Activated CD8-positive, alpha-beta memory T cell treated with anti-CD3 and anti-CD28 coated beads, Interleukin-2, amount 10 ng/mL, durations not matched to agents 7 days and 5 days (primary cell): ENCODE results near the gene RORB. TPM values are rescaled to one million over a fixed set of nuclear protein-coding genes. Genes with fewer than 3 reads are reported as not detected.
"Not testable (repeated sequence)": the region's sequence is repeated elsewhere in the genome, so short reads cannot be mapped to it uniquely, and the experiment has no call there.

ENCODE experiments used
- ATAC-seq: fragments of 150-1000 bp; cut with Tn5 transposase; one replicate; pipeline ENCODE4 v1.10.0; 2021; ENCODE audit warnings: moderate library complexity
- CTCF ChIA-PET: fragments of 350-600 bp; sonication (Branson Sonifier 250); formaldehyde crosslinking; loops from one replicate; lab custom pipeline; 2021; ENCODE audit warnings: antibody characterized with exemption; lab: Charles Lee
- DNase-seq: peaks from one replicate; pipeline ENCODE4 v3.0.0-alpha.2; 2020
- H3K27ac Mint-ChIP-seq: one replicate; pipeline ENCODE4 v1.8.0; 2021; ENCODE audit warnings: mild to moderate bottlenecking, mixed read lengths
- H3K27me3 Mint-ChIP-seq: one replicate; pipeline ENCODE4 v1.8.0; 2021; ENCODE audit warnings: mixed read lengths
- H3K36me3 Mint-ChIP-seq: one replicate; pipeline ENCODE4 v1.8.0; 2021; ENCODE audit warnings: mild to moderate bottlenecking, mixed read lengths
- H3K4me1 Mint-ChIP-seq: one replicate; pipeline ENCODE4 v1.8.0; 2021; ENCODE audit warnings: mixed read lengths
- H3K4me3 Mint-ChIP-seq: one replicate; pipeline ENCODE4 v1.8.0; 2021; ENCODE audit warnings: mild to moderate bottlenecking, moderate library complexity, mixed read lengths
- H3K9me3 Mint-ChIP-seq: one replicate; pipeline ENCODE4 v1.8.0; 2022; ENCODE audit warnings: low read depth, mixed read lengths
- total RNA-seq, 2 experiments: library from RNA; stranded (reverse); gene quantifications; one replicate each; pipeline ENCODE4 v1.2.3, GENCODE V29; 2021

Gene RORB
- total RNA-seq, 2 experiments from 2014 or later, result 0.33 to 0.35 TPM

GRCh38 chr9:74527718-74528117 is 30.6 kb downstream of the RORB start:
- H3K36me3 Mint-ChIP-seq, result no peaks in the 10 kb centered on the region
- ATAC-seq (no peak), DNase-seq (no peak)
- H3K27ac Mint-ChIP-seq, result no peak overlapping the region
- CTCF ChIA-PET, result no interaction called here
- peaks cover 3% of the 10 kb centered on the region for H3K27me3 Mint-ChIP-seq
- H3K4me1 Mint-ChIP-seq, result no peaks in the 10 kb centered on the region
- H3K4me3 Mint-ChIP-seq, result no peak overlapping the region
- H3K9me3 Mint-ChIP-seq, result no peaks in the 10 kb centered on the region

DNA sequence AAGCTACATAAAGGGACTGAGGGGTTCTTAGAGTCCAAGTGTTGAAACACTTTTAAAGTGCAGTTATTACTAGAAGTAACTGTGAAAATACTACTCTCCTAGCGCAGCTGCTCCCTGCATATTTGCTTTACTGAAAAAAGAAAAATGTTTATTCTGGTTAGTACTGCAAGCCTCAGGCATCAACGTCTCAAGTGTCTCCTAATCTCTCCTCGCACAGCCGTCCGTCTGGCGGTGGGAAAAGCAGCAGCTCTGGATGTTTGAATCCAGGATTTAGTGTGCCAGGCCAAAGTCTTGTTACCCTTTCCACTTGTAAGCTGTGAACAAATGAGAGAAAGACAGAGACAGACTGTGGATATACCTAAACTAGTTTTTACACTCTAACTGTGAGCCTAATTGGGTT is 31.1 kb downstream of the RORB start:
- H3K4me1 Mint-ChIP-seq, result no peaks in the 10 kb centered on the region
- DNase-seq (no peak), ATAC-seq (no peak)
- H3K4me3 Mint-ChIP-seq, result no peak overlapping the region
- H3K27ac Mint-ChIP-seq, result no peak overlapping the region
- H3K27me3 Mint-ChIP-seq, result peaks cover 1% of the 10 kb centered on the region
- no peaks in the 10 kb centered on the region for H3K9me3 Mint-ChIP-seq
- CTCF ChIA-PET, result no interaction called here
- no peaks in the 10 kb centered on the region for H3K36me3 Mint-ChIP-seq

DNA sequence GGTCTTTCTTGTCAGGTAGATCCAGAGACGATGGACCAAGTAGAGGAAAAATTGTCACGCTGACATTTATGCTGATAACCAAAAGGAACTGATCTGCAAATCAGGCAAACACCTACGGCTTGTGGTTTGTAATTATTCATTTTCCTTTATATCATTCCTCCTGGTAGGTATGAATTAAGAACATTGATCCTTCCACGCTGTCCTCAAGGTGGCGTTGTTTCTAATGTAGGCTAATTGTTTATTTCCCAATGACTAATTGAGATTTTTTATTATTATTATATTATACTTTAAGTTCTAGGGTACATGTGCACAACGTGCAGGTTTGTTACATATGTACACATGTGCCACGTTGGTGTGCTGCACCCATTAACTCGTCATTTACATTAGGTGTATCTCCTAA is 33.3 kb downstream of the RORB start:
- H3K27me3 Mint-ChIP-seq, H3K36me3 Mint-ChIP-seq, H3K9me3 Mint-ChIP-seq, H3K4me3 Mint-ChIP-seq, H3K4me1 Mint-ChIP-seq, DNase-seq, ATAC-seq, H3K27ac Mint-ChIP-seq, CTCF ChIA-PET: not testable (repeated sequence)

- H3K9me3 Mint-ChIP-seq, result no peaks in the 10 kb centered on the region
- H3K36me3 Mint-ChIP-seq, result no peaks in the 10 kb centered on the region
- H3K4me3 Mint-ChIP-seq, result no peak overlapping the region
- ATAC-seq (no peak), DNase-seq (no peak)
- H3K27ac Mint-ChIP-seq, result no peak overlapping the region
- no peaks in the 10 kb centered on the region for H3K27me3 Mint-ChIP-seq
- CTCF ChIA-PET, result no interaction called here
- no peaks in the 10 kb centered on the region for H3K4me1 Mint-ChIP-seq
These were observed 36.1 kb downstream of the RORB start for GRCh38 chr9:74533253-74533652.

- H3K9me3 Mint-ChIP-seq, result no peaks in the 10 kb centered on the region
- H3K36me3 Mint-ChIP-seq, result no peaks in the 10 kb centered on the region
- H3K4me1 Mint-ChIP-seq, result no peaks in the 10 kb centered on the region
- H3K27ac Mint-ChIP-seq, result no peak overlapping the region
- H3K27me3 Mint-ChIP-seq, result no peaks in the 10 kb centered on the region
- CTCF ChIA-PET, result no interaction called here
- no peak for DNase-seq
- no peak for ATAC-seq
- H3K4me3 Mint-ChIP-seq, result no peak overlapping the region
These were observed 37.7 kb downstream of the RORB start for GRCh38 chr9:74534841-74535240.

GRCh38 chr9:74543145-74543544 is 46.0 kb downstream of the RORB start:
- H3K9me3 Mint-ChIP-seq, result no peaks in the 10 kb centered on the region
- CTCF ChIA-PET, result no interaction called here
- H3K36me3 Mint-ChIP-seq, result no peaks in the 10 kb centered on the region
- no peak for DNase-seq
- no peaks in the 10 kb centered on the region for H3K27me3 Mint-ChIP-seq
- no peak overlapping the region for H3K4me3 Mint-ChIP-seq
- no peaks in the 10 kb centered on the region for H3K4me1 Mint-ChIP-seq
- no peak overlapping the region for H3K27ac Mint-ChIP-seq
- ATAC-seq, result no peak

DNA sequence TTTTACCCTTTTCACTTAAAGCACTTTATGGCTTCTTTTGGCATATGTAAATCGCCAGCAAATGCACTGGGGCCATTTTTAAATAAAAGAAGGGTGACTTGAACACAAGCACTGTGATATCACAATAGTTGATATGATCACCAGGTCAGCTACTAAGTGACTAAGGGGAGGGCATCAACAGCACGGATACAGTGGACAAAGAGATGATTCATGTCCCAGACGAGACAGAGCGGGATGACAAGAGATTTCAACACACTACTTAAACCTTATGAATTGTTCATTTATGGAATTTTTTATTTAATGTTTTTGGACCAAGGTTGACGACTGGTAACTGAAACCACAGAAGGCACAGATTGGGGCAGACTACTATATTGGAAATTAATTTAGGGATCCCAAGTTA is 54.1 kb downstream of the RORB start:
- H3K27me3 Mint-ChIP-seq, result no peaks in the 10 kb centered on the region
- no peak for ATAC-seq

GRCh38 chr9:74554751-74555419 is 57.8 kb downstream of the RORB start:
- Mint-ChIP-seq H3K4me1 (peaks cover 3% of the 10 kb centered on the region), H3K36me3 (no peaks in the 10 kb centered on the region), H3K4me3 (no peak overlapping the region), H3K27me3 (no peaks in the 10 kb centered on the region), H3K9me3 (no peaks in the 10 kb centered on the region), H3K27ac (no peak overlapping the region)
- CTCF ChIA-PET, result no interaction called here
- no peak for DNase-seq
- ATAC-seq, result no peak

More for the DNA sequence above, 54.1 kb downstream of the RORB start:
- CTCF ChIA-PET, result no interaction called here
- H3K4me1 Mint-ChIP-seq, result no peaks in the 10 kb centered on the region
- no peaks in the 10 kb centered on the region for H3K36me3 Mint-ChIP-seq
- H3K9me3 Mint-ChIP-seq, result no peaks in the 10 kb centered on the region
- no peak for DNase-seq
- no peak overlapping the region for H3K27ac Mint-ChIP-seq
- no peak overlapping the region for H3K4me3 Mint-ChIP-seq

DNA sequence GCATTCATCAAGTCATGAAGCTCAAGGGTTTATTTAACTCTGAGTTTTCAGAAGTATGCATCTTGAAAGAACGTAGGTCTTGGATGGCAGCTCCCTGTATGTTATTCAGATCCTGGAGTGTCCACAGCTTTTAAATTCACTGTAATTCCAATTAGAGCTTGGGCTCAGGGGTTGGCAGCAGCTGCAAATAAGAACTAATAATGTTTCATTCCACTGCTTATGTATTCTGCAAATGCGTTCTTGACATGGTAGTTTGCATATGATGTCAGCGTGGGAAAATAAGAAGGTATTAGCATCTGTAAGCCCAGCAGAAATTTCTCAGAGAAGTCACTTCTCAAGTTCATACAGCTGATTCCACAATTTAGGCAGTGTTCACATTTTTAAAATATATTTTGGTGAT is 58.4 kb downstream of the RORB start:
- H3K9me3 Mint-ChIP-seq, result no peaks in the 10 kb centered on the region
- H3K27me3 Mint-ChIP-seq, result no peaks in the 10 kb centered on the region
- no peak overlapping the region for H3K27ac Mint-ChIP-seq
- H3K36me3 Mint-ChIP-seq, result no peaks in the 10 kb centered on the region
- no peak for DNase-seq
- no peak for ATAC-seq
- H3K4me3 Mint-ChIP-seq, result no peak overlapping the region
- CTCF ChIA-PET, result no interaction called here
- peaks cover 3% of the 10 kb centered on the region for H3K4me1 Mint-ChIP-seq

GRCh38 chr9:74556685-74557084 is 59.5 kb downstream of the RORB start:
- ATAC-seq, result peak; percentile 47
- CTCF ChIA-PET, result no interaction called here
- no peaks in the 10 kb centered on the region for H3K27me3 Mint-ChIP-seq

GRCh38 chr9:74557571-74557970 is 60.4 kb downstream of the RORB start:
- Mint-ChIP-seq H3K4me3 (no peak overlapping the region), H3K4me1 (peaks cover 3% of the 10 kb centered on the region), H3K36me3 (no peaks in the 10 kb centered on the region), H3K27me3 (no peaks in the 10 kb centered on the region), H3K27ac (no peak overlapping the region), H3K9me3 (no peaks in the 10 kb centered on the region)
- DNase-seq (no peak), ATAC-seq (no peak)
- CTCF ChIA-PET, result no interaction called here

More at GRCh38 chr9:74556685-74557084, 59.5 kb downstream of the RORB start:
- Mint-ChIP-seq H3K27ac (no peak overlapping the region), H3K4me3 (no peak overlapping the region), H3K4me1 (peaks cover 3% of the 10 kb centered on the region), H3K9me3 (no peaks in the 10 kb centered on the region), H3K36me3 (no peaks in the 10 kb centered on the region)
- DNase-seq, result no peak

- no peaks in the 10 kb centered on the region for H3K9me3 Mint-ChIP-seq
- H3K27me3 Mint-ChIP-seq, result no peaks in the 10 kb centered on the region
- CTCF ChIA-PET, result no interaction called here
- DNase-seq, result no peak
- H3K36me3 Mint-ChIP-seq, result no peaks in the 10 kb centered on the region
- no peak for ATAC-seq
- H3K4me3 Mint-ChIP-seq, result no peak overlapping the region
- no peak overlapping the region for H3K27ac Mint-ChIP-seq
- H3K4me1 Mint-ChIP-seq, result no peaks in the 10 kb centered on the region
These were observed 65.5 kb downstream of the RORB start for GRCh38 chr9:74562611-74563010.

GRCh38 chr9:74570879-74571512 is 73.9 kb downstream of the RORB start:
- Mint-ChIP-seq H3K9me3 (no peaks in the 10 kb centered on the region), H3K4me1 (no peaks in the 10 kb centered on the region), H3K27ac (no peak overlapping the region), H3K27me3 (peaks cover 3% of the 10 kb centered on the region), H3K4me3 (no peak overlapping the region), H3K36me3 (no peaks in the 10 kb centered on the region)
- no peak for ATAC-seq
- no peak for DNase-seq
- CTCF ChIA-PET, result no interaction called here

- DNase-seq (no peak), ATAC-seq (no peak)
- CTCF ChIA-PET, result no interaction called here
- no peaks in the 10 kb centered on the region for H3K9me3 Mint-ChIP-seq
- H3K4me3 Mint-ChIP-seq, result no peak overlapping the region
- H3K4me1 Mint-ChIP-seq, result no peaks in the 10 kb centered on the region
- H3K27me3 Mint-ChIP-seq, result peaks cover 3% of the 10 kb centered on the region
- H3K27ac Mint-ChIP-seq, result no peak overlapping the region
- no peaks in the 10 kb centered on the region for H3K36me3 Mint-ChIP-seq
These were observed 76.6 kb downstream of the RORB start for GRCh38 chr9:74573640-74574191.
